ENCODE results near the gene MBD6. TPM values are rescaled to one million over a fixed set of nuclear protein-coding genes. Genes with fewer than 3 reads are reported as not detected.
A peak's percentile ranks its signal among the peaks of the same experiment; 100 is the strongest.
"Not testable (repeated sequence)": the region's sequence is repeated elsewhere in the genome, so short reads cannot be mapped to it uniquely, and the experiment has no call there.

Gene MBD6
- total RNA-seq, 1 experiment from 2014 or later: 78.4 TPM

DNA sequence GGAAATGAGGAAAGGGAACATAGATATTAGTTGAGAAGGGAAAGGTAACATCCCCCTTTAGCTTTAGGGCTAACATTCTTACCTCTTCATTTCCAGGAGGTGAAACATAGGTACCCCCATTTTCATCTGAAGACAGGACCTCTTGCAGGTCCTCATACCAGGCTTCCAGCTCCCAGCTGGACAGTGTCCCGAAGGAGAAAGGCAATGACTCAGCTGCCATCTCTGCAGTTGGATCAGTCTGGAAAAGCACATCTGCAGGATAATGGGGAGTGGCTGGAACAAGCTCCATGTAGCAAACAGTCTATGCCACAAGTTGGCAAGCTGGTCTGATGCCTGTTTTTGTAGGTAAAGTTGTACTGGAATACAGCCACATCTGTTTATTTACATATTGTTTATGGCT lies 5.4 kb upstream of the MBD6 start:
- no TSS peak for BruUV-seq (replicated peaks)
- ChIA-PET POLR2A (ENCODE audit: unreplicated experiment) (interaction anchor here (0.5 to 0.6 kb wide), 3 partner anchors 20 to 1921 kb away, joined by 3 to 4 read pairs (median 3); no protein-coding TSS in a partner anchor), CTCF (interaction anchor here (0.5 kb wide), 1 partner anchor 85 kb away, joined by 3 read pairs; no protein-coding TSS in a partner anchor)
- Histone ChIP-seq H3K27me3 (ENCODE audit: insufficient read depth, low read depth) (no peaks in the 10 kb centered on the region), H3K4me3 (no peak overlapping the region), H2AFZ (no peak overlapping the region), H3K27ac (peak overlapping the region; percentile 28), H3K9me2 (ENCODE audit: insufficient read depth) (no peaks in the 10 kb centered on the region), H3K4me2 (0 out of 2 replicates have a peak overlapping the region, but pooled peaks have one; percentile 93), H3K79me2 (ENCODE audit: low read depth) (peaks cover 39% of the 10 kb centered on the region), H3K9me3 (ENCODE audit: insufficient read depth, low read depth) (no peaks in the 10 kb centered on the region), H3K36me3 (ENCODE audit: low read depth) (peaks cover 70% of the 10 kb centered on the region), H3K4me1 (replicated peaks; ENCODE audit: insufficient read depth) (peaks cover 24% of the 10 kb centered on the region), H3F3A (ENCODE audit: insufficient read depth, low read depth) (peaks cover 84% of the 10 kb centered on the region), H4K20me1 (ENCODE audit: insufficient read depth) (peaks cover 76% of the 10 kb centered on the region)
- DNase-seq: no peak
- intact Hi-C loops (cut with micrococcal nuclease; ENCODE audit: unreplicated experiment): no loop called here
- no peak for TF ChIP-seq EZH2 (IDR thresholded peaks at IDR 0.05; ENCODE audit: low read depth)
- TF ChIP-seq, protein P1, sequence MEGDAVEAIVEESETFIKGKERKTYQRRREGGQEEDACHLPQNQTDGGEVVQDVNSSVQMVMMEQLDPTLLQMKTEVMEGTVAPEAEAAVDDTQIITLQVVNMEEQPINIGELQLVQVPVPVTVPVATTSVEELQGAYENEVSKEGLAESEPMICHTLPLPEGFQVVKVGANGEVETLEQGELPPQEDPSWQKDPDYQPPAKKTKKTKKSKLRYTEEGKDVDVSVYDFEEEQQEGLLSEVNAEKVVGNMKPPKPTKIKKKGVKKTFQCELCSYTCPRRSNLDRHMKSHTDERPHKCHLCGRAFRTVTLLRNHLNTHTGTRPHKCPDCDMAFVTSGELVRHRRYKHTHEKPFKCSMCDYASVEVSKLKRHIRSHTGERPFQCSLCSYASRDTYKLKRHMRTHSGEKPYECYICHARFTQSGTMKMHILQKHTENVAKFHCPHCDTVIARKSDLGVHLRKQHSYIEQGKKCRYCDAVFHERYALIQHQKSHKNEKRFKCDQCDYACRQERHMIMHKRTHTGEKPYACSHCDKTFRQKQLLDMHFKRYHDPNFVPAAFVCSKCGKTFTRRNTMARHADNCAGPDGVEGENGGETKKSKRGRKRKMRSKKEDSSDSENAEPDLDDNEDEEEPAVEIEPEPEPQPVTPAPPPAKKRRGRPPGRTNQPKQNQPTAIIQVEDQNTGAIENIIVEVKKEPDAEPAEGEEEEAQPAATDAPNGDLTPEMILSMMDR (conservative IDR thresholded peaks at IDR 0.05): no peak

DNA sequence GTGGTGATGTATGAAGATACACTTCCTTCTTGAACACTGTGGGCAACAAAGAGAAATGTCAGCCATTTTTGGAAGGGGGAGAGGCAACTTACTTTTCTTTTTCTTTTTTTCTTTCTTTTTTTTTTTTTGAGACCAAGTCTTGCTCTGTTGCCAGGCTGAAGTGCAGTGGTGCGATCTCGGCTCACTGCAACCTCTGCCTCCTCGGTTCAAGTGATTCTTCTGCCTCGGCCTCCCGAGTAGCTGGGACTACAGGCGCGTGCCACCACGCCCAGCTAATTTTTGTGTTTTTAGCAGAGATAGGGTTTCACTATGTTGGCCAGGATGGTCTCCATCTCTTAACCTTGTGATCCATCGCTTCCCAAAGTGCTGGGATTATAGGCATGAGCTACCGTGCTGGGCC lies 4.9 kb upstream of the MBD6 start:
- POLR2A ChIA-PET (ENCODE audit: unreplicated experiment): interaction anchor here (0.5 to 0.6 kb wide), 4 partner anchors 20 to 1920 kb away, joined by 3 to 4 read pairs (median 3); no protein-coding TSS in a partner anchor

DNA sequence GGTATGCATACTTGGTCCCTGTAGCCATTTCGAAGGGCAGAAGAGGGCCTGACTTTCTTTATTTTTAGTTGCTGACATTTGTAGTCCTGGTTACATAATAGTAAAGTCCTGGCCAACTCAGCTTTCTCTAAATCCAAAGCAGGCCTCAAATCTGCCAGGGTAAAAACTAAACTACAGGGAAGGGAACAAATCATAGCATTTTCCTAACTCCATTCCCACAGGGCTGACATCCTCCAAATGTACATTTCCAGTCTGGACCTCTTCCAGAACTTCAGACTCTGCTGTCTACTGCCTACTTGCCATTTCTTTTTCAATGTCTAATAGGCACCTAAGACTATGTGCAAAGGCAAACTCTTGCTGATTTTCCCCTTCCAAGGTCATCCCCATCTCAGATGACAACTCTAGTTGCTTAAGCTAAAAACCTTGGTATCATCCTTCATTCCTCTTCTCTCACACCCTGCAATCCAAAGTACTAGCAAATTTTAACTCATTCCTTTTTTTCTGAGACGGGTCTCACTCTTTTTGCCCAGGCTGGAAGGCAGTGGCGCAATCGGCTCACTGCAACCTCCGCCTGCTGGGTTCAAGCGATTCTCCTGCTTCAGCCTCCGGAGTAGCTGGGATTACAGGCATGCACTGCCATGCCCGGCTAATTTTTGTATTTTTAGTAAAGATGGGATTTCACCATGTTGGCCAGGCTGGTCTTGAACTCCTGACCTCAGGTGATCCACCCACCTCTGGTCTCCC lies 4.3 kb upstream of the MBD6 start:
- Histone ChIP-seq H3K4me1 (replicated peaks; ENCODE audit: insufficient read depth) (peaks cover 24% of the 10 kb centered on the region), H3K9me2 (ENCODE audit: insufficient read depth) (no peaks in the 10 kb centered on the region), H3K4me3 (peak overlapping the region; percentile 97), H3K27me3 (ENCODE audit: insufficient read depth, low read depth) (no peaks in the 10 kb centered on the region), H3K4me2 (peak overlapping the region; percentile 93), H3K79me2 (ENCODE audit: low read depth) (peaks cover 42% of the 10 kb centered on the region), H3K27ac (peak overlapping the region; percentile 99), H2AFZ (no peak overlapping the region), H3K36me3 (ENCODE audit: low read depth) (peaks cover 58% of the 10 kb centered on the region), H3F3A (ENCODE audit: insufficient read depth, low read depth) (peaks cover 75% of the 10 kb centered on the region), H3K9me3 (ENCODE audit: insufficient read depth, low read depth) (no peaks in the 10 kb centered on the region), H4K20me1 (ENCODE audit: insufficient read depth) (peaks cover 69% of the 10 kb centered on the region)
- POLR2A ChIA-PET (ENCODE audit: unreplicated experiment): interaction anchor here (0.6 kb wide), 1 partner anchor 102 kb away, joined by 3 read pairs; no protein-coding TSS in a partner anchor
- CTCF ChIA-PET: no interaction called here
- no TSS peak for BruUV-seq (replicated peaks)
- no peak for DNase-seq
- intact Hi-C loops (cut with micrococcal nuclease; ENCODE audit: unreplicated experiment): no loop called here
- TF ChIP-seq, protein P1 (conservative IDR thresholded peaks at IDR 0.05): no peak
- no peak for TF ChIP-seq EZH2 (IDR thresholded peaks at IDR 0.05; ENCODE audit: low read depth)

More for the DNA sequence above, 4.9 kb upstream of the MBD6 start:
- Histone ChIP-seq H3K36me3 (ENCODE audit: low read depth) (peaks cover 65% of the 10 kb centered on the region), H3F3A (ENCODE audit: insufficient read depth, low read depth) (peaks cover 81% of the 10 kb centered on the region), H3K27ac (peak overlapping the region; percentile 28; the same call in 1 of the 2 replicates), H3K4me1 (replicated peaks; ENCODE audit: insufficient read depth) (peaks cover 24% of the 10 kb centered on the region), H3K4me2 (peak overlapping the region; percentile 93; the same call in 1 of the 2 replicates), H3K79me2 (ENCODE audit: low read depth) (peaks cover 39% of the 10 kb centered on the region), H4K20me1 (ENCODE audit: insufficient read depth) (peaks cover 72% of the 10 kb centered on the region), H3K4me3 (peak overlapping the region; percentile 97; the same call in 1 of the 2 replicates)
- CTCF ChIA-PET; BruUV-seq (replicated peaks); H3K27me3 ChIP-seq (ENCODE audit: insufficient read depth, low read depth); H3K9me3 ChIP-seq (ENCODE audit: insufficient read depth, low read depth); DNase-seq; intact Hi-C loops (cut with micrococcal nuclease; ENCODE audit: unreplicated experiment); H3K9me2 ChIP-seq (ENCODE audit: insufficient read depth); H2AFZ ChIP-seq: not testable (repeated sequence)
